Vagina (tissue), 2 donors: ENCODE measurements around the gene FSIP1. TPM values are rescaled to one million over a fixed set of nuclear protein-coding genes. Genes with fewer than 3 reads are reported as not detected.

Source experiments
- DNase-seq, 2 donors: peaks; one replicate each; pipeline ENCODE4 v3.0.0-alpha.2; 2017; ENCODE audit errors: extremely low spot score in 2 of 2
- H3K27ac ChIP-seq: fragments of 200-600 bp; sonication (generic); one replicate; pipeline ENCODE4 v1.5.1; 2019
- H3K27me3 ChIP-seq: fragments of 200-600 bp; sonication (generic); one replicate; pipeline ENCODE4 v1.5.1; 2019
- H3K36me3 ChIP-seq, 2 donors: fragments of 200-600 bp; sonication (generic); one replicate each; pipeline ENCODE4 v1.5.1; 2017 to 2019
- H3K4me1 ChIP-seq: fragments of 200-600 bp; sonication (generic); one replicate; pipeline ENCODE4 v1.5.1; 2019
- H3K4me3 ChIP-seq, 2 donors: fragments of 200-600 bp; sonication (generic); 1 replicate in 1 of 2; 2 replicates in 1 of 2; pipeline ENCODE4 v1.5.1; 2016 to 2019
- H3K9me3 ChIP-seq: fragments of 200-600 bp; sonication (generic); one replicate; pipeline ENCODE4 v1.5.1; 2019
- POLR2A ChIP-seq, 2 donors: fragments of 450-650 bp; IDR thresholded peaks; one replicate each; pipeline ENCODE4 v1.6.1; 2017; ENCODE audit warnings: antibody characterized with exemption in 2 of 2, mild to moderate bottlenecking in 2 of 2, moderate library complexity in 2 of 2
- POLR2AphosphoS5 ChIP-seq, 2 donors: sonication (generic); formaldehyde crosslinking; IDR thresholded peaks; one replicate each; pipeline ENCODE4 v1.9.0; 2017; ENCODE audit warnings: antibody characterized with exemption in 2 of 2, mild to moderate bottlenecking in 2 of 2, low read depth in 1 of 2; ENCODE audit not compliant: insufficient read depth in 1 of 2
- intact Hi-C: fragments of 100-400 bp; cut with DNase I; formaldehyde crosslinking; loops from one replicate; pipeline ENCODE4 v1.15.1; 2023
- total RNA-seq: library from RNA; depleted of rRNA; stranded (reverse); fragments of >200 nt; gene quantifications from one replicate; pipeline ENCODE4 v1.2.3, GENCODE V29; 2016
- TF ChIP-seq, protein P1 (sequence below), 3 experiments: fragments of 450-650 bp in 2 of 3; fragments of 200-600 bp in 1 of 3; sonication (generic) in 1 of 3; IDR thresholded peaks; one replicate each; pipeline ENCODE4 v1.5.1; 2017 to 2019; ENCODE audit warnings: antibody characterized with exemption in 3 of 3, mild to moderate bottlenecking in 2 of 3, moderate library complexity in 2 of 3

FSIP1 gene
- total RNA-seq, 1 donor from 2014 or later, result 0.98 TPM

GRCh38 chr15:39728845-39729244 is 53.8 kb downstream of the FSIP1 start:
- no peak overlapping the region for H3K27ac ChIP-seq
- no peak overlapping the region for H3K4me3 ChIP-seq
- DNase-seq, result no peak
- no peaks in the 10 kb centered on the region for H3K27me3 ChIP-seq
- intact Hi-C loops, result no loop called here
- H3K4me1 ChIP-seq, result no peaks in the 10 kb centered on the region
- no peaks in the 10 kb centered on the region for H3K36me3 ChIP-seq
- TF ChIP-seq POLR2A (IDR thresholded peaks at IDR 0.05), result no peak
- no peak for TF ChIP-seq POLR2AphosphoS5 (IDR thresholded peaks at IDR 0.05; ENCODE audit: insufficient read depth in 1 of 2, low read depth in 1 of 2)
- TF ChIP-seq, protein P1, sequence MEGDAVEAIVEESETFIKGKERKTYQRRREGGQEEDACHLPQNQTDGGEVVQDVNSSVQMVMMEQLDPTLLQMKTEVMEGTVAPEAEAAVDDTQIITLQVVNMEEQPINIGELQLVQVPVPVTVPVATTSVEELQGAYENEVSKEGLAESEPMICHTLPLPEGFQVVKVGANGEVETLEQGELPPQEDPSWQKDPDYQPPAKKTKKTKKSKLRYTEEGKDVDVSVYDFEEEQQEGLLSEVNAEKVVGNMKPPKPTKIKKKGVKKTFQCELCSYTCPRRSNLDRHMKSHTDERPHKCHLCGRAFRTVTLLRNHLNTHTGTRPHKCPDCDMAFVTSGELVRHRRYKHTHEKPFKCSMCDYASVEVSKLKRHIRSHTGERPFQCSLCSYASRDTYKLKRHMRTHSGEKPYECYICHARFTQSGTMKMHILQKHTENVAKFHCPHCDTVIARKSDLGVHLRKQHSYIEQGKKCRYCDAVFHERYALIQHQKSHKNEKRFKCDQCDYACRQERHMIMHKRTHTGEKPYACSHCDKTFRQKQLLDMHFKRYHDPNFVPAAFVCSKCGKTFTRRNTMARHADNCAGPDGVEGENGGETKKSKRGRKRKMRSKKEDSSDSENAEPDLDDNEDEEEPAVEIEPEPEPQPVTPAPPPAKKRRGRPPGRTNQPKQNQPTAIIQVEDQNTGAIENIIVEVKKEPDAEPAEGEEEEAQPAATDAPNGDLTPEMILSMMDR (IDR thresholded peaks at IDR 0.05), result no peak
- no peaks in the 10 kb centered on the region for H3K9me3 ChIP-seq

GRCh38 chr15:39721893-39722292 is 60.7 kb downstream of the FSIP1 start:
- no peak for DNase-seq
- Histone ChIP-seq H3K9me3 (no peaks in the 10 kb centered on the region), H3K4me3 (no peak overlapping the region), H3K27me3 (no peaks in the 10 kb centered on the region), H3K36me3 (no peaks in the 10 kb centered on the region), H3K27ac (no peak overlapping the region), H3K4me1 (no peaks in the 10 kb centered on the region)
- intact Hi-C loops, result no loop called here
- TF ChIP-seq POLR2AphosphoS5 (IDR thresholded peaks at IDR 0.05; ENCODE audit: insufficient read depth in 1 of 2, low read depth in 1 of 2), result no peak
- TF ChIP-seq, protein P1 (IDR thresholded peaks at IDR 0.05), result no peak
- TF ChIP-seq POLR2A (IDR thresholded peaks at IDR 0.05), result no peak

GRCh38 chr15:39720621-39721611 is 61.7 kb downstream of the FSIP1 start:
- Histone ChIP-seq H3K27ac (no peak overlapping the region), H3K4me3 (no peak overlapping the region), H3K9me3 (no peaks in the 10 kb centered on the region), H3K27me3 (no peaks in the 10 kb centered on the region), H3K36me3 (no peaks in the 10 kb centered on the region), H3K4me1 (no peaks in the 10 kb centered on the region)
- no peak for TF ChIP-seq POLR2A (IDR thresholded peaks at IDR 0.05)
- TF ChIP-seq POLR2AphosphoS5 (IDR thresholded peaks at IDR 0.05; ENCODE audit: insufficient read depth in 1 of 2, low read depth in 1 of 2), result no peak
- TF ChIP-seq, protein P1 (IDR thresholded peaks at IDR 0.05), result no peak
- DNase-seq, result no peak
- intact Hi-C loops, result no loop called here

GRCh38 chr15:39720081-39720480 is 62.6 kb downstream of the FSIP1 start:
- no peaks in the 10 kb centered on the region for H3K9me3 ChIP-seq
- H3K27me3 ChIP-seq, result no peaks in the 10 kb centered on the region
- H3K27ac ChIP-seq, result no peak overlapping the region
- no peaks in the 10 kb centered on the region for H3K4me1 ChIP-seq
- no peak overlapping the region for H3K4me3 ChIP-seq
- intact Hi-C loops, result no loop called here
- TF ChIP-seq, protein P1 (IDR thresholded peaks at IDR 0.05), result no peak
- TF ChIP-seq POLR2A (IDR thresholded peaks at IDR 0.05), result no peak
- no peak for TF ChIP-seq POLR2AphosphoS5 (IDR thresholded peaks at IDR 0.05; ENCODE audit: insufficient read depth in 1 of 2, low read depth in 1 of 2)
- H3K36me3 ChIP-seq, result no peaks in the 10 kb centered on the region
- DNase-seq, result no peak

DNA sequence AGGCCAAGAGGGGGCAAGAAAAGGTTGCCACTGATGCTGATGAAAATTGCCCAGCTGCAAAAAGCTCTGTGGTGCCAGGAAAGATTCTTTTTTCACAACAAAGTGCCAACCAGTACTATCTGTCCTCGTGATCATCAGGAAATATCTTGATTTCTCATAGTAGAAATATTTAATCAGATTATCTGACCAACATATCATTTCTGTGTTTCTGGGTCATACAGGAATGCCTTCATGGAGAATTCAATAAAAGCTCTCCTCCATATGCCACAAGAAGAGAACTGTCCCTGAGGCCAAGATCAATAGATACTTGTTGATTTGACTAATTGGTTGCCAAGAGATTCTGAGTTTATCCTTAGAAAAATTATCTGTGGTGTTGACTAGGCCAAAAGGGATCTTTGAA is 63.5 kb downstream of the FSIP1 start:
- H3K27ac ChIP-seq, result no peak overlapping the region
- no peaks in the 10 kb centered on the region for H3K27me3 ChIP-seq
- H3K9me3 ChIP-seq, result no peaks in the 10 kb centered on the region
- intact Hi-C loops, result no loop called here
- TF ChIP-seq POLR2AphosphoS5 (IDR thresholded peaks at IDR 0.05; ENCODE audit: insufficient read depth in 1 of 2, low read depth in 1 of 2) (no peak), POLR2A (IDR thresholded peaks at IDR 0.05) (no peak)
- TF ChIP-seq, protein P1 (IDR thresholded peaks at IDR 0.05), result no peak
- no peak for DNase-seq
- no peak overlapping the region for H3K4me3 ChIP-seq
- H3K4me1 ChIP-seq, result no peaks in the 10 kb centered on the region
- H3K36me3 ChIP-seq, result no peaks in the 10 kb centered on the region
